T-helper 2 cell treated with Interferon-gamma antibody and Interleukin-4, amounts not matched to agents 5 μg/mL and 100 μg/mL, for 36 hours (primary cell): ENCODE measurements around the gene TRPM3.

ENCODE experiments used
- DNase-seq: peaks from one replicate; pipeline ENCODE4 v3.0.0; 2021; ENCODE audit warnings: low spot score
- H3K27ac Mint-ChIP-seq: one replicate; pipeline ENCODE4 v1.8.0; 2021; ENCODE audit warnings: mild to moderate bottlenecking, mixed read lengths
- H3K27me3 Mint-ChIP-seq: one replicate; pipeline ENCODE4 v1.8.0; 2021; ENCODE audit warnings: low read depth, mixed read lengths
- H3K36me3 Mint-ChIP-seq: one replicate; pipeline ENCODE4 v1.8.0; 2021; ENCODE audit warnings: low read depth, mixed read lengths
- H3K4me1 Mint-ChIP-seq: one replicate; pipeline ENCODE4 v1.8.0; 2021; ENCODE audit warnings: low read depth, mixed read lengths
- H3K4me3 Mint-ChIP-seq: one replicate; pipeline ENCODE4 v1.8.0; 2022; ENCODE audit warnings: mild to moderate bottlenecking, moderate library complexity, mixed read lengths
- H3K9me3 Mint-ChIP-seq: one replicate; pipeline ENCODE4 v1.8.0; 2021; ENCODE audit warnings: mixed read lengths

TRPM3 gene

GRCh38 chr9:70941191-70941590 is 180.2 kb downstream of the TRPM3 start:
- Mint-ChIP-seq H3K4me3 (no peak overlapping the region), H3K9me3 (no peaks in the 10 kb centered on the region), H3K36me3 (no peaks in the 10 kb centered on the region), H3K27ac (no peak overlapping the region), H3K4me1 (no peaks in the 10 kb centered on the region), H3K27me3 (peaks cover 2% of the 10 kb centered on the region)
- no peak for DNase-seq

- Mint-ChIP-seq H3K27me3 (peaks cover 2% of the 10 kb centered on the region), H3K4me3 (no peak overlapping the region), H3K27ac (no peak overlapping the region)
These were observed 180.8 kb downstream of the TRPM3 start for GRCh38 chr9:70940605-70941004.

GRCh38 chr9:70936536-70936935 is 184.9 kb downstream of the TRPM3 start:
- Mint-ChIP-seq H3K27me3 (no peaks in the 10 kb centered on the region), H3K9me3 (no peaks in the 10 kb centered on the region), H3K4me3 (no peak overlapping the region), H3K36me3 (no peaks in the 10 kb centered on the region), H3K4me1 (no peaks in the 10 kb centered on the region), H3K27ac (no peak overlapping the region)
- no peak for DNase-seq

More at GRCh38 chr9:70940605-70941004, 180.8 kb downstream of the TRPM3 start:
- no peaks in the 10 kb centered on the region for H3K9me3 Mint-ChIP-seq
- no peaks in the 10 kb centered on the region for H3K4me1 Mint-ChIP-seq
- no peak for DNase-seq
- no peaks in the 10 kb centered on the region for H3K36me3 Mint-ChIP-seq

GRCh38 chr9:70935856-70936255 is 185.6 kb downstream of the TRPM3 start:
- H3K4me1 Mint-ChIP-seq = no peaks in the 10 kb centered on the region
- H3K27ac Mint-ChIP-seq = no peak overlapping the region
- H3K9me3 Mint-ChIP-seq = no peaks in the 10 kb centered on the region
- no peak for DNase-seq
- no peaks in the 10 kb centered on the region for H3K27me3 Mint-ChIP-seq
- H3K36me3 Mint-ChIP-seq = no peaks in the 10 kb centered on the region
- H3K4me3 Mint-ChIP-seq = no peak overlapping the region

- Mint-ChIP-seq H3K27me3 (no peaks in the 10 kb centered on the region), H3K4me1 (no peaks in the 10 kb centered on the region), H3K9me3 (no peaks in the 10 kb centered on the region), H3K4me3 (no peak overlapping the region), H3K36me3 (no peaks in the 10 kb centered on the region), H3K27ac (no peak overlapping the region)
- DNase-seq = no peak
These were observed 186.8 kb downstream of the TRPM3 start for GRCh38 chr9:70934642-70935041.

- H3K4me3 Mint-ChIP-seq = no peak overlapping the region
- no peaks in the 10 kb centered on the region for H3K9me3 Mint-ChIP-seq
- H3K27ac Mint-ChIP-seq = no peak overlapping the region
- H3K27me3 Mint-ChIP-seq = no peaks in the 10 kb centered on the region
- H3K36me3 Mint-ChIP-seq = no peaks in the 10 kb centered on the region
- H3K4me1 Mint-ChIP-seq = no peaks in the 10 kb centered on the region
- no peak for DNase-seq
These were observed 188.1 kb downstream of the TRPM3 start for GRCh38 chr9:70933321-70933720.

- no peaks in the 10 kb centered on the region for H3K27me3 Mint-ChIP-seq
- no peak for DNase-seq
- H3K4me1 Mint-ChIP-seq = no peaks in the 10 kb centered on the region
- no peak overlapping the region for H3K4me3 Mint-ChIP-seq
- no peak overlapping the region for H3K27ac Mint-ChIP-seq
- no peaks in the 10 kb centered on the region for H3K9me3 Mint-ChIP-seq
- no peaks in the 10 kb centered on the region for H3K36me3 Mint-ChIP-seq
These were observed 189.3 kb downstream of the TRPM3 start for GRCh38 chr9:70932097-70932496.

- DNase-seq = no peak
- Mint-ChIP-seq H3K27me3 (no peaks in the 10 kb centered on the region), H3K4me3 (no peak overlapping the region), H3K4me1 (no peaks in the 10 kb centered on the region), H3K27ac (no peak overlapping the region), H3K36me3 (no peaks in the 10 kb centered on the region), H3K9me3 (no peaks in the 10 kb centered on the region)
These were observed 193.9 kb downstream of the TRPM3 start for GRCh38 chr9:70927530-70927929.

- no peak overlapping the region for H3K4me3 Mint-ChIP-seq
- no peak for DNase-seq
- H3K27ac Mint-ChIP-seq = no peak overlapping the region
- H3K4me1 Mint-ChIP-seq = no peaks in the 10 kb centered on the region
- no peaks in the 10 kb centered on the region for H3K27me3 Mint-ChIP-seq
- no peaks in the 10 kb centered on the region for H3K9me3 Mint-ChIP-seq
- no peaks in the 10 kb centered on the region for H3K36me3 Mint-ChIP-seq
These were observed 196.4 kb downstream of the TRPM3 start for GRCh38 chr9:70924895-70925547.

- no peaks in the 10 kb centered on the region for H3K27me3 Mint-ChIP-seq
- H3K27ac Mint-ChIP-seq = no peak overlapping the region
- no peaks in the 10 kb centered on the region for H3K4me1 Mint-ChIP-seq
- H3K36me3 Mint-ChIP-seq = no peaks in the 10 kb centered on the region
- H3K4me3 Mint-ChIP-seq = no peak overlapping the region
- DNase-seq = no peak
- no peaks in the 10 kb centered on the region for H3K9me3 Mint-ChIP-seq
These were observed 197.0 kb downstream of the TRPM3 start for GRCh38 chr9:70924380-70924779.

- Mint-ChIP-seq H3K36me3 (no peaks in the 10 kb centered on the region), H3K27ac (no peak overlapping the region), H3K9me3 (no peaks in the 10 kb centered on the region), H3K27me3 (no peaks in the 10 kb centered on the region), H3K4me1 (no peaks in the 10 kb centered on the region), H3K4me3 (no peak overlapping the region)
- no peak for DNase-seq
These were observed 197.5 kb downstream of the TRPM3 start for GRCh38 chr9:70923961-70924360.

GRCh38 chr9:70921136-70921535 is 200.3 kb downstream of the TRPM3 start:
- H3K4me3 Mint-ChIP-seq = no peak overlapping the region
- no peak for DNase-seq
- H3K27ac Mint-ChIP-seq = no peak overlapping the region
- H3K9me3 Mint-ChIP-seq = no peaks in the 10 kb centered on the region
- no peaks in the 10 kb centered on the region for H3K36me3 Mint-ChIP-seq
- no peaks in the 10 kb centered on the region for H3K27me3 Mint-ChIP-seq
- H3K4me1 Mint-ChIP-seq = no peaks in the 10 kb centered on the region

- H3K36me3 Mint-ChIP-seq = no peaks in the 10 kb centered on the region
- no peak overlapping the region for H3K27ac Mint-ChIP-seq
- H3K4me3 Mint-ChIP-seq = no peak overlapping the region
- no peaks in the 10 kb centered on the region for H3K9me3 Mint-ChIP-seq
- no peaks in the 10 kb centered on the region for H3K27me3 Mint-ChIP-seq
- no peaks in the 10 kb centered on the region for H3K4me1 Mint-ChIP-seq
- DNase-seq = no peak
These were observed 204.1 kb downstream of the TRPM3 start for GRCh38 chr9:70917277-70917676.

- Mint-ChIP-seq H3K27ac (no peak overlapping the region), H3K27me3 (no peaks in the 10 kb centered on the region), H3K4me3 (no peak overlapping the region), H3K9me3 (no peaks in the 10 kb centered on the region), H3K4me1 (no peaks in the 10 kb centered on the region), H3K36me3 (no peaks in the 10 kb centered on the region)
- DNase-seq = no peak
These were observed 209.6 kb downstream of the TRPM3 start for GRCh38 chr9:70911791-70912190.

- Mint-ChIP-seq H3K36me3 (no peaks in the 10 kb centered on the region), H3K4me3 (no peak overlapping the region), H3K27ac (no peak overlapping the region), H3K4me1 (no peaks in the 10 kb centered on the region), H3K9me3 (no peaks in the 10 kb centered on the region), H3K27me3 (no peaks in the 10 kb centered on the region)
- no peak for DNase-seq
These were observed 210.8 kb downstream of the TRPM3 start for GRCh38 chr9:70910598-70910997.
